GM19438 (cell line): ENCODE results near the gene SEMA4B.

Experiments
- ATAC-seq: cut with Tn5 transposase; IDR thresholded peaks from one replicate; pipeline ENCODE4 v1.9.1; 2021; ENCODE audit warnings: low read depth; ENCODE audit not compliant: unreplicated experiment

Gene SEMA4B

DNA sequence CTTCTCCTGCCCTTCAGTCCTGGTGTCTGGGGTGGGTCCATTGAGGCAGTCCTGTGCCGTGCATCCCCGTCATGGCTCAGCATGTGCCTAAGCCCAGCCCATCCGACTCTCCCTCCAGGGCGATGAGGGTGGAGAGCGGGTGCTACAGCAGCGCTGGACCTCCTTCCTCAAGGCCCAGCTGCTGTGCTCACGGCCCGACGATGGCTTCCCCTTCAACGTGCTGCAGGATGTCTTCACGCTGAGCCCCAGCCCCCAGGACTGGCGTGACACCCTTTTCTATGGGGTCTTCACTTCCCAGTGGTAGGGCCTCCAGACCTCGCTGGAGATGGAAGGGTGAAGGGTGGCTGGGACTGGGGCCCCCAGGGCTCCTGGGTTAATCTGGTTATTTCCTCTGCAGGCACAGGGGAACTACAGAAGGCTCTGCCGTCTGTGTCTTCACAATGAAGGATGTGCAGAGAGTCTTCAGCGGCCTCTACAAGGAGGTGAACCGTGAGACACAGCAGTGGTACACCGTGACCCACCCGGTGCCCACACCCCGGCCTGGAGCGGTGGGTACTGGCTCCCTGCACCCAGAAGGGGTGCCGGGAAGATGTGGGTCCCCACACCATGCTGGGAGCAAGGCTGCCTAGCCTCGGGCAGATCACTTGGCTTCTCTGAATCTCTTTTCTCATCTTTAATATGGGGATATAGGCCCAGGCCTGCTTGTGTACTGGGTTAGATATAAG, 22.5 kb downstream of the SEMA4B start:
- ATAC-seq, result no peak

DNA sequence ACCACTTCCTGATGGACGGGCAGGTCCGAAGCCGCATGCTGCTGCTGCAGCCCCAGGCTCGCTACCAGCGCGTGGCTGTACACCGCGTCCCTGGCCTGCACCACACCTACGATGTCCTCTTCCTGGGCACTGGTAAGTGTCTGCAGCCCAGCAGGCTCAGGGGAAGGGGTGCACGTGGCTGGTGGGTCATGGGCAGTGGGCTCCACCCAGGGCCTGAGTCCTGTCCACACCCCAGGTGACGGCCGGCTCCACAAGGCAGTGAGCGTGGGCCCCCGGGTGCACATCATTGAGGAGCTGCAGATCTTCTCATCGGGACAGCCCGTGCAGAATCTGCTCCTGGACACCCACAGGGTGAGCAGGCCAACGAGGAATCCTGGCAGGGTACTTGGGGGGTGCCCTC, 23.9 kb downstream of the SEMA4B start:
- ATAC-seq, result no peak

DNA sequence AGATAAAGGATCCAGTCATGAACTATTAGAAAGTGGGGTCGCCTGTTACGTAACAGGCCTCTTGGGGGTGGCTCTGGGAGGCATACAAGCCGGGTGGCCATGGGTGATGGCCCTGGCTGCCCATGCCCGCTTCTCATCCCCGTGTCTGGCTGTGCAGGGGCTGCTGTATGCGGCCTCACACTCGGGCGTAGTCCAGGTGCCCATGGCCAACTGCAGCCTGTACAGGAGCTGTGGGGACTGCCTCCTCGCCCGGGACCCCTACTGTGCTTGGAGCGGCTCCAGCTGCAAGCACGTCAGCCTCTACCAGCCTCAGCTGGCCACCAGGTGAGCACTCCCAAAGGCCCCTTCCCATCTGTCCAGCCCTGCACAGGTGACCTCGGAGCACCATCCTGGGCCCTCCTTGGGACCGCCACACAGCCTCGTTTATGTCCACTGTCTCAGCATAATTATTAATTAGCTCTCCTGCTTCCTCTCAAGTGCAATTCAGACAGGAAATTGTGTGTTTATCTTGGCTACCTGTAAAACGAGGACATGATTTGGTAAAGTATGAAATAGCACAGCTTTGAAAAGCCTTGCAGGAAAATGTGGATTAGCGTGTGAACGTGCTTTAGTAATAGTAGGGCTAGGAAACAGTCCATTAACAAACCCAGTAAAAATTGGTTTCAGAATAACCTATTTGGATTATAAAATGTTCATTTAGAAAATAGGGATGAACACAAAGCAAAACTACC, 24.5 kb downstream of the SEMA4B start:
- ATAC-seq, result no peak

DNA sequence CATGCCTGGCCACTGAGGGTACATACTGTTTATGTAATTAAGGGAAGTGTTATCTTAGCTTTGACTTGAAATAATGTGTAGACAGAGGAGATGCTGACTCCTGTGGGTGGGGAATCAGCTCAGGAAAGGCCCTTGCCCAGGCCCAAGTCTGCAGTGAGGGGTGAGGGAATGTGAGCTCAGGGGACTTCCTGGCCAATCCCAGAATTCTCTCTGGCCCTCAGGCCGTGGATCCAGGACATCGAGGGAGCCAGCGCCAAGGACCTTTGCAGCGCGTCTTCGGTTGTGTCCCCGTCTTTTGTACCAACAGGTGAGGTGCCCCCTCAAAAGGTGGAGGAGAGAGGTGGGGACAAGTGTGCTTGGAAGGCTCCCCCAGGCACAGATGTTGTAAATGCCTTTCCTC, 26.2 kb downstream of the SEMA4B start:
- ATAC-seq, result no peak

DNA sequence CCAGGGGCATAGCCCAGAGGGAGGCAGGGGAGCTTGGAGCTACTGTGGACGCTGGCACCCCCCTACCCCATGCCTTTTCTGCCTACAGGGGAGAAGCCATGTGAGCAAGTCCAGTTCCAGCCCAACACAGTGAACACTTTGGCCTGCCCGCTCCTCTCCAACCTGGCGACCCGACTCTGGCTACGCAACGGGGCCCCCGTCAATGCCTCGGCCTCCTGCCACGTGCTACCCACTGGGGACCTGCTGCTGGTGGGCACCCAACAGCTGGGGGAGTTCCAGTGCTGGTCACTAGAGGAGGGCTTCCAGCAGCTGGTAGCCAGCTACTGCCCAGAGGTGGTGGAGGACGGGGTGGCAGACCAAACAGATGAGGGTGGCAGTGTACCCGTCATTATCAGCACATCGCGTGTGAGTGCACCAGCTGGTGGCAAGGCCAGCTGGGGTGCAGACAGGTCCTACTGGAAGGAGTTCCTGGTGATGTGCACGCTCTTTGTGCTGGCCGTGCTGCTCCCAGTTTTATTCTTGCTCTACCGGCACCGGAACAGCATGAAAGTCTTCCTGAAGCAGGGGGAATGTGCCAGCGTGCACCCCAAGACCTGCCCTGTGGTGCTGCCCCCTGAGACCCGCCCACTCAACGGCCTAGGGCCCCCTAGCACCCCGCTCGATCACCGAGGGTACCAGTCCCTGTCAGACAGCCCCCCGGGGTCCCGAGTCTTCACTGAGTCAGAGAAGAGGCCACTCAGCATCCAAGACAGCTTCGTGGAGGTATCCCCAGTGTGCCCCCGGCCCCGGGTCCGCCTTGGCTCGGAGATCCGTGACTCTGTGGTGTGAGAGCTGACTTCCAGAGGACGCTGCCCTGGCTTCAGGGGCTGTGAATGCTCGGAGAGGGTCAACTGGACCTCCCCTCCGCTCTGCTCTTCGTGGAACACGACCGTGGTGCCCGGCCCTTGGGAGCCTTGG, 27.0 kb downstream of the SEMA4B start:
- ATAC-seq, result no peak

GRCh38 chr15:90228960-90229359, 27.8 kb downstream of the SEMA4B start:
- no peak for ATAC-seq

DNA sequence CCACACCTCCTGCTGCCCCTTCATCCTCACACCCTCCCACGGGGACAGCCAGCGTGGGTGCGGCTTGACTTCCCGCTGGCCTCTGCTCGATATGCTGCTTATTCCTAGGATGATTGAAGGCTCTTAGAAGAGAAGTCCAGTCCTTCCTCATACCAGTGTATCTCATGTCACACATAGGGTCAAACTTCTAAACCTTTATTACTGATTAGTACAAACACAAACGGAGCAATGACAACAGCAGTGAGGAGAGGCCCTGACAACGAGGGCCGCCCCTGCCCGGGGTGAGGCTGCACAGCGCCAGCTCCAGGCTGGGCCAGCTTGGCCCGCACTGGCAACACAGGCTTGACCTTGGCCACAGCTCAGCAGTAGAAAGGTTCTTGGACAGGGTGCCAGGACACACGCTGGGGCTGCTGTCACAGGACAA, 29.0 kb downstream of the SEMA4B start:
- ATAC-seq, result no peak

GRCh38 chr15:90230610-90231009, 29.5 kb downstream of the SEMA4B start:
- ATAC-seq, result no peak

DNA sequence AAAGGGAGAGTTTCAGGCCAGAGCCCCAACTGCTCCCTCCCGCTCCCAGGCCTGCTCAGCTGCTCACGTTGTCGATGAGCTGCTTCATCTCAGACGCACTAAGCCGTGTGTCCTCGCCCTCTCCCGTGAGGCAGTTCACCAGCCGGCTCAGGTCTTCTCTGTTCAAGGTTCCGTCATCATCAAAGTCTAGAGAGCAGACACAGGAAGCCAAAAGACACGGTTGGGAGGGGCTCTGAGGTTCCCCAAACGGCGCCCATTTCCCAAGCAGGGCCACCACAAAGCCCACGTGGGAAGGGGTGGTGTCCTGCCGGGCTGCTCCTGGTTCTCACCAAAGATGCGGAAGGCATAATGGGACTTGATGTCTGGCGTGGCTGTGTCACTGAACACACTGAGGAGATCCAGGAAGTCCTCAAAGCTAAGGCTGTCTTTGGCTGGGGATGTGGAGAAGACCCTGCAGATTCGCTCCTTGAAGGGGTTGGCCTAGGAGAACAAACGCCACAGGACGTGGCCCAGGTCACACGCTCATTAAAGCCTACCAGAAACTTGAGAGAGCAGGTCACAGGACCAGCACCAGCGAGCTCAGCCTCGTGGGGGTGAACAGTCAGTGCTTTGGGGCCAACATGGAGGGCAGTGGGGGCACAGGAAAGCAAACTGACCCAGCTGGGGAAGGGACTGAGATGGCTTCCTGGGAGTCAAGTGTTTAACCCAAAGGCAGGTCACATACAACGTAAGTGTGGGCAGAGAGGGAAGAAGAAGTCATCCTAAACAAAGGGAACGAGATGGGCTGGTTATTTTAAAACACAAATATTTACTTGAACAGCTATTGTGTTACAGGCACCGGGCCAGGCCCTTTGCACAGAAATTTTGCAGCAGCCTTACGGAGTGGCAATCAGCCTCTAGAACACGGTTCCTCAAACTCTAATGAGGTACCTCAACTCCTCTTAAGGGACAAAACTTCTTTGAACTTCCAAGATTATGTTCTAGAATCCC, 30.2 kb downstream of the SEMA4B start:
- ATAC-seq, result no peak

GRCh38 chr15:90232196-90232595, 31.1 kb downstream of the SEMA4B start:
- ATAC-seq, result no peak

DNA sequence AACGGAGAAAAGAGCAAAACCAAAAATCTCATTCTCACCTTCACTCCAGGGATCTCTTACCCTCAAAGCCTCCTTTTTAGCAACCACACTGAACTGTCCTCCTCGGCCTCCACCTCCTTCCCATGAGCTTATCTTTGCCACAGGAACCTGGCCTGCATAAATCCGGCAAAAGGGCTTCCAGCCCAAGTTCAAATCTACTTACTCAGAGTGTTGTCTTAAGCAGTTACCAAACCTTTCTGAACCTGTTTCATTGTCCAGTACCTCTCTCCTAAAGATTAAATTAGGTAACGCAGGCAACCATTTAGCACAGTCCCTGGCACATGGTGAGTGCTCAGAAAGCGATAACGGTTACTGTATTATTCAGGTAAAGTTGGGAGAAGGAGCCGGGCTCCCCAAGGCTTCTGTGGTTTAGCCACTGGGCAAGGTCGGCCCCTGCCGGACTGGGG, 31.8 kb downstream of the SEMA4B start:
- no peak for ATAC-seq

GRCh38 chr15:90233387-90234095, 32.4 kb downstream of the SEMA4B start, which contains the start of gene CIB1:
TSS of gene CIB1 (minus strand) at chr15:90233941. CDS start at chr15:90233885, 56 bp downstream.
- ATAC-seq, result peak; percentile 76

- peak; percentile 61 for ATAC-seq
Measured at GRCh38 chr15:90234096-90234988, 33.2 kb downstream of the SEMA4B start, which contains the start of gene GDPGP1. TSS of gene GDPGP1 (plus strand) at chr15:90234209. CDS start at chr15:90240909, 6,700 bp downstream.

DNA sequence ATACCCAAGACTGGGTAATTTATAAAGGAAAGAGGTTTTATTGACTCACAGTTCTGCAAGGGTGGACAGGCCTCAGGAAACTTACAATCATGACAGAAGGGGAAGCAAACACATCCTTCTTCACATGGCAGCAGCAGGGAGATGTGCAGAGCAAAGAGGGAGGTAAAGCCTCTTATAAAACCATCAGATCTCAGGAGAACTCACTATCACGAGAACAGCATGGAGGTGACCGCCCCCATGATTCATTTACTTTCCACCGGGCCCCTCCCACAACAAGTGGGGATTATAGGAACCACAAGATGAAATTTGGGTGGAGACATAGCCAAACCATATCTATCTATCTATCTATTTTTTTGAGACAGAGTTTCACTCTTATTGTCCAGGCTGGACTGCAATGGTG, 38.2 kb downstream of the SEMA4B start:
- no peak for ATAC-seq

DNA sequence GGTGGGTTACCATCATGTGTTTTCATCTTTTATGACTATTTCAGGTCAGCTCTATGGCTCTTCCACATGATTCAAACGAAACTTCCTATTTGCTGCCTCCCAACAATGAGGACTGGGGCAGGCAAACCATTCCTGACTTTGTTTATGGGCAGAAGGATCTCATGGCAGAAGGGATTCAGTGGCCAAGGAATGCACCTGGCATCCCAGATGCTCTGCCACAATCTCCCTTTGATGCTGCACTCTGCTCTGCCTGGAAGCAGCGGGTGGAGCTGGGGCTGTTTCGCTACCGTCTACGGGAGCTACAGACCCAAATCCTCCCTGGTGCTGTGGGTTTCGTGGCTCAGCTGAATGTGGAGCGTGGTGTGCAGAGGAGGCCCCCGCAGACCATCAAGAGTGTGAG, 39.7 kb downstream of the SEMA4B start:
- ATAC-seq, result no peak

GRCh38 chr15:90241343-90242192, 40.4 kb downstream of the SEMA4B start:
- no peak for ATAC-seq
